Colonic mucosa (tissue), 4 donors: ENCODE measurements around the gene TECPR1. TPM values are rescaled to one million over a fixed set of nuclear protein-coding genes. Genes with fewer than 3 reads are reported as not detected.

Experiments
- DNase-seq: peaks from one replicate; pipeline ENCODE4 v3.0.0-alpha.2; 2020
- H3K27ac ChIP-seq: fragments of 200-600 bp; one replicate; pipeline ENCODE4 v1.8.0; 2021
- H3K27me3 ChIP-seq: fragments of 200-600 bp; one replicate; pipeline ENCODE4 v1.8.0; 2021
- H3K36me3 ChIP-seq: fragments of 200-600 bp; one replicate; pipeline ENCODE4 v1.8.0; 2021
- H3K4me1 ChIP-seq: fragments of 200-600 bp; one replicate; pipeline ENCODE4 v1.8.0; 2021; ENCODE audit warnings: mild to moderate bottlenecking
- H3K4me3 ChIP-seq: fragments of 200-600 bp; one replicate; pipeline ENCODE4 v1.8.0; 2021
- H3K9ac ChIP-seq, 2 donors: one replicate each; pipeline ENCODE4 v1.7.0; 2013; ENCODE audit warnings: control low read depth in 2 of 2, low read depth in 2 of 2, low read length in 2 of 2
- H3K9me3 ChIP-seq: fragments of 200-600 bp; one replicate; pipeline ENCODE4 v1.8.0; 2021
- CTCF ChIP-seq: fragments of 200-600 bp; IDR thresholded peaks from one replicate; pipeline ENCODE4 v1.8.0; 2022; ENCODE audit warnings: antibody characterized with exemption, mild to moderate bottlenecking
- intact Hi-C: fragments of 100-400 bp; cut with DNase I; formaldehyde crosslinking; loops from one replicate; pipeline ENCODE4 v1.14.1; 2022
- total RNA-seq, 2 donors: library from RNA; stranded (reverse); fragmentation: NEBNext Ultra II Directional in 1 of 2; extraction: Animal tissue kit (Norgen Biotek cat#: 25700) in 1 of 2; gene quantifications; one replicate each; pipeline ENCODE4 v1.2.1, GENCODE V29; 2021
- donor health status: healthy.
- donor health status: DM: no; HTN: no; CAD: no.
- donor health status: DM: no; HTN: no; CAD: no.

Gene TECPR1
- total RNA-seq, 2 donors from 2014 or later: 20.3 to 44.5 TPM

GRCh38 chr7:98236355-98237185, 15.5 kb downstream of the TECPR1 start:
- no peaks in the 10 kb centered on the region for H3K36me3 ChIP-seq
- no peak overlapping the region for H3K4me3 ChIP-seq
- no peak overlapping the region for H3K27ac ChIP-seq
- intact Hi-C loops: no loop called here
- H3K9me3 ChIP-seq: no peaks in the 10 kb centered on the region
- H3K4me1 ChIP-seq: no peaks in the 10 kb centered on the region
- DNase-seq: no peak
- TF ChIP-seq CTCF: no peak
- H3K9ac ChIP-seq: no peak overlapping the region
- no peaks in the 10 kb centered on the region for H3K27me3 ChIP-seq

GRCh38 chr7:98235901-98236300, 16.1 kb downstream of the TECPR1 start:
- H3K36me3 ChIP-seq: no peaks in the 10 kb centered on the region

GRCh38 chr7:98234429-98235147, 17.4 kb downstream of the TECPR1 start:
- no peak for TF ChIP-seq CTCF
- Histone ChIP-seq H3K36me3 (no peaks in the 10 kb centered on the region), H3K9ac (no peak overlapping the region)

More at GRCh38 chr7:98235901-98236300, 16.1 kb downstream of the TECPR1 start:
- H3K9ac ChIP-seq: no peak overlapping the region
- no peak for DNase-seq
- H3K4me3 ChIP-seq: no peak overlapping the region
- no peaks in the 10 kb centered on the region for H3K4me1 ChIP-seq
- no peak overlapping the region for H3K27ac ChIP-seq
- H3K9me3 ChIP-seq: no peaks in the 10 kb centered on the region
- intact Hi-C loops: no loop called here
- TF ChIP-seq CTCF: no peak
- H3K27me3 ChIP-seq: no peaks in the 10 kb centered on the region

GRCh38 chr7:98233219-98234070, 18.6 kb downstream of the TECPR1 start:
- no peak for TF ChIP-seq CTCF
- DNase-seq: no peak
- Histone ChIP-seq H3K36me3 (no peaks in the 10 kb centered on the region), H3K27me3 (no peaks in the 10 kb centered on the region), H3K9ac (no peak overlapping the region), H3K4me3 (no peak overlapping the region), H3K4me1 (no peaks in the 10 kb centered on the region), H3K9me3 (no peaks in the 10 kb centered on the region), H3K27ac (no peak overlapping the region)
- intact Hi-C loops: no loop called here

More at GRCh38 chr7:98234429-98235147, 17.4 kb downstream of the TECPR1 start:
- Histone ChIP-seq H3K27me3 (no peaks in the 10 kb centered on the region), H3K9me3 (no peaks in the 10 kb centered on the region), H3K27ac (no peak overlapping the region), H3K4me3 (no peak overlapping the region), H3K4me1 (no peaks in the 10 kb centered on the region)
- intact Hi-C loops: no loop called here
- DNase-seq: no peak

GRCh38 chr7:98232799-98233198, 19.2 kb downstream of the TECPR1 start:
- Histone ChIP-seq H3K27ac (no peak overlapping the region), H3K4me3 (no peak overlapping the region), H3K9me3 (no peaks in the 10 kb centered on the region), H3K9ac (no peak overlapping the region), H3K4me1 (no peaks in the 10 kb centered on the region), H3K27me3 (no peaks in the 10 kb centered on the region), H3K36me3 (no peaks in the 10 kb centered on the region)
- no peak for DNase-seq
- intact Hi-C loops: no loop called here
- TF ChIP-seq CTCF: no peak
